Right lobe of liver (tissue), 6 donors: ENCODE measurements around the gene EHD2. TPM values are rescaled to one million over a fixed set of nuclear protein-coding genes. Genes with fewer than 3 reads are reported as not detected.

Experiments used
- ATAC-seq, 4 donors: fragments of 200-7000 bp; cut with Tn5 transposase; one replicate each; pipeline ENCODE4 v1.9.1; 2020; ENCODE audit warnings: mild to moderate bottlenecking in 4 of 4, moderate library complexity in 4 of 4
- DNase-seq, 3 donors: peaks; one replicate each; pipeline ENCODE4 v3.0.0-alpha.2; 2020
- H3K27ac ChIP-seq, 3 donors: fragments of 200-600 bp; one replicate each; pipeline ENCODE4 v1.8.0; 2022
- H3K27me3 ChIP-seq, 2 donors: fragments of 200-600 bp; one replicate each; pipeline ENCODE4 v1.8.0; 2022
- H3K36me3 ChIP-seq, 4 donors: fragments of 200-600 bp; sonication (generic) in 1 of 4; one replicate each; pipeline versions ENCODE4 v1.5.1 to v1.8.0; 2017 to 2022; ENCODE audit warnings: control low read depth in 1 of 4
- H3K4me1 ChIP-seq, 4 donors: fragments of 200-600 bp; sonication (generic) in 1 of 4; one replicate each; pipeline versions ENCODE4 v1.5.1 to v1.8.0; 2017 to 2022; ENCODE audit warnings: control low read depth in 1 of 4
- H3K4me3 ChIP-seq, 3 donors: fragments of 200-600 bp; one replicate each; pipeline ENCODE4 v1.8.0; 2022
- H3K9me3 ChIP-seq, 4 donors: fragments of 200-600 bp; sonication (generic) in 1 of 4; one replicate each; pipeline versions ENCODE4 v1.5.1 to v1.8.0; 2017 to 2022; ENCODE audit warnings: control low read depth in 1 of 4
- CTCF ChIP-seq, 4 donors: fragments of 200-600 bp in 3 of 4; fragments of 450-650 bp in 1 of 4; IDR thresholded peaks; one replicate each; pipeline versions ENCODE4 v1.5.1 to v1.8.0; 2016 to 2022; ENCODE audit warnings: antibody characterized with exemption in 4 of 4, mild to moderate bottlenecking in 2 of 4
- POLR2A ChIP-seq: fragments of 450-650 bp; IDR thresholded peaks from one replicate; pipeline ENCODE4 v1.6.1; 2017; ENCODE audit warnings: antibody characterized with exemption, mild to moderate bottlenecking
- WGBS: methylation state at CpG from one replicate; pipeline ENCODE4 v1.1.6; 2018; ENCODE audit warnings: low coverage, low lambda C conversion rate; ENCODE audit not compliant: insufficient coverage; ENCODE audit errors: missing lambda C conversion rate; 5-methylcytosine and 5-hydroxymethylcytosine counted together
- intact Hi-C, 2 donors: fragments of 100-400 bp; cut with DNase I; formaldehyde crosslinking; loops; one replicate each; pipeline versions ENCODE4 v1.11.2 to v1.14.1; 2022
- total RNA-seq, 6 experiments: library from RNA; depleted of rRNA in 2 of 6; stranded (reverse); fragments of >200 nt in 2 of 6; fragmentation: NEBNext Ultra II Directional in 3 of 6; extraction: Animal tissue kit (Norgen Biotek cat#: 25700) in 3 of 6; gene quantifications; one replicate each; pipeline versions ENCODE4 v1.1.0 to v1.2.4, GENCODE V29; 2016 to 2023
- donor health status: DM: no; HTN: yes; CAD: no.
- donor health status: DM: no; HTN: no; CAD: no.
- donor health status: DM: no; HTN: no; CAD: no.
- donor health status: DM: no; HTN: yes; CAD: no.
- donor health status: DM: no; HTN: yes; CAD: no.

Gene EHD2
- total RNA-seq, 6 experiments from 2014 or later, result 3.6 to 20.2 (median 12.8) TPM

- peak; percentile 78 to 82 (median 80) for DNase-seq
- Histone ChIP-seq H3K27ac (peak within 1 kb of the TSS; percentile 98 to 99 (median 98)), H3K9me3 (no peaks in the 10 kb centered on the region), H3K4me3 (peak within 1 kb of the TSS; percentile 72 to 93 (median 90)), H3K36me3 (peaks cover 0 to 10% (median under 1%) of the 10 kb centered on the region in 4 donors), H3K27me3 (no peaks in the 10 kb centered on the region), H3K4me1 (peaks cover 0 to 27% (median 0%) of the 10 kb centered on the region in 4 donors)
- 7% methylated on average over 12 of the region's 65 CpGs for WGBS
- intact Hi-C loops, result no loop called here
- TF ChIP-seq CTCF (IDR thresholded peaks at IDR 0.05) (no peak), POLR2A (peak; percentile 85)
- peak; percentile 92 to 93 (median 92) for ATAC-seq
Observed at GRCh38 chr19:47778049-47778953, 65.1 kb downstream of the EHD2 start, which contains the start of gene SELENOW. TSS of gene SELENOW (plus strand) at chr19:47778703. CDS start at chr19:47778786, 83 bp downstream.

- H3K4me3 ChIP-seq, result peak overlapping the region; percentile 72 to 93 (median 90)
- TF ChIP-seq CTCF (IDR thresholded peaks at IDR 0.05) (no peak), POLR2A (no peak)
- WGBS, result 2% methylated on average over 15 of the region's 20 CpGs
- ATAC-seq, result peak; percentile 3 to 54 (median 37)
- intact Hi-C loops, result no loop called here
- peaks cover 0 to 27% (median 0%) of the 10 kb centered on the region in 4 donors for H3K4me1 ChIP-seq
- H3K36me3 ChIP-seq, result peaks cover 0 to 16% (median under 1%) of the 10 kb centered on the region in 4 donors
- no peaks in the 10 kb centered on the region for H3K9me3 ChIP-seq
- H3K27me3 ChIP-seq, result no peaks in the 10 kb centered on the region
- peak in 2 of 3 donors; percentile 55 to 58 for DNase-seq
- peak overlapping the region; percentile 98 to 99 (median 98) for H3K27ac ChIP-seq
Observed at GRCh38 chr19:47778954-47779351, 65.7 kb downstream of the EHD2 start.

GRCh38 chr19:47779524-47780214, 66.4 kb downstream of the EHD2 start:
- intact Hi-C loops, result loop anchor here in 1 of 2 donors (10.0 kb wide), 1 partner anchor 65 kb away; the partner anchor contains the start of gene EHD2
- H3K36me3 ChIP-seq, result peaks cover 0 to 23% (median 3%) of the 10 kb centered on the region in 4 donors
- no peak for ATAC-seq
- TF ChIP-seq CTCF (IDR thresholded peaks at IDR 0.05), result no peak
- no peak for TF ChIP-seq POLR2A
- H3K4me1 ChIP-seq, result peaks cover 0 to 27% (median 0%) of the 10 kb centered on the region in 4 donors
- no peak for DNase-seq
- no peaks in the 10 kb centered on the region for H3K27me3 ChIP-seq
- 80% methylated on average over 18 of the region's 24 CpGs for WGBS
- H3K4me3 ChIP-seq, result peak overlapping the region; percentile 72 to 93 (median 90)
- peak overlapping the region; percentile 98 to 99 (median 98) for H3K27ac ChIP-seq
- no peaks in the 10 kb centered on the region for H3K9me3 ChIP-seq

GRCh38 chr19:47780215-47780551, 67.0 kb downstream of the EHD2 start:
- DNase-seq (no peak), ATAC-seq (no peak)
- Histone ChIP-seq H3K27me3 (no peaks in the 10 kb centered on the region), H3K36me3 (peaks cover 0 to 27% (median 3%) of the 10 kb centered on the region in 4 donors), H3K4me1 (peaks cover 0 to 27% (median 0%) of the 10 kb centered on the region in 4 donors), H3K27ac (peak overlapping the region in 2 of 3 donors; percentile 3 to 98), H3K9me3 (no peaks in the 10 kb centered on the region), H3K4me3 (peak overlapping the region in 1 of 3 donors; percentile 72)
- WGBS, result 87% methylated on average over 4 of the region's 9 CpGs
- TF ChIP-seq CTCF (IDR thresholded peaks at IDR 0.05) (no peak), POLR2A (no peak)
- intact Hi-C loops, result loop anchor here in 1 of 2 donors (10.0 kb wide), 1 partner anchor 65 kb away; the partner anchor contains the start of gene EHD2
